ENCODE measurements around the gene CDKAL1.
"Not testable (repeated sequence)": the region's sequence is repeated elsewhere in the genome, so short reads cannot be mapped to it uniquely, and the experiment has no call there.

The CDKAL1 gene

DNA sequence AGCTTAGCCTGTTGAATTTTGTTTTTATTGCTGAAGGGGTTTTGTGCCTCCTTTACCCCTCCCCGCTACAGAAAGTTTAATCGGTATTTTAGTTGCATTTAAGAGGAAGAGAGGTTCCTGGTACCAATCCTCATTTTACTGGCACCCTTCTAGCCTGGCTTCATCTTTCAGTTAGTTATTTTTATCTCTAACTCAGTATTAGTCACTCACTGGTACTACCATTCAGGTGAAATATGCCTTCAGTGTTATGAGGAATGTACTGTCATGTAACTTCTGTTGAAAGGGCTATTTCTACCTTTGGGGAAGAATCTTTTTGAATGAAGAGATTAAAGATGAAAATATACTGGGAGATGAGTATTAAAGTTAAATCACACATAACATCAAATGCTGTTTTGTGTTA, 211.8 kb downstream of the CDKAL1 start:
- no peak for DNase-seq (ENCODE audit: low spot score)

DNA sequence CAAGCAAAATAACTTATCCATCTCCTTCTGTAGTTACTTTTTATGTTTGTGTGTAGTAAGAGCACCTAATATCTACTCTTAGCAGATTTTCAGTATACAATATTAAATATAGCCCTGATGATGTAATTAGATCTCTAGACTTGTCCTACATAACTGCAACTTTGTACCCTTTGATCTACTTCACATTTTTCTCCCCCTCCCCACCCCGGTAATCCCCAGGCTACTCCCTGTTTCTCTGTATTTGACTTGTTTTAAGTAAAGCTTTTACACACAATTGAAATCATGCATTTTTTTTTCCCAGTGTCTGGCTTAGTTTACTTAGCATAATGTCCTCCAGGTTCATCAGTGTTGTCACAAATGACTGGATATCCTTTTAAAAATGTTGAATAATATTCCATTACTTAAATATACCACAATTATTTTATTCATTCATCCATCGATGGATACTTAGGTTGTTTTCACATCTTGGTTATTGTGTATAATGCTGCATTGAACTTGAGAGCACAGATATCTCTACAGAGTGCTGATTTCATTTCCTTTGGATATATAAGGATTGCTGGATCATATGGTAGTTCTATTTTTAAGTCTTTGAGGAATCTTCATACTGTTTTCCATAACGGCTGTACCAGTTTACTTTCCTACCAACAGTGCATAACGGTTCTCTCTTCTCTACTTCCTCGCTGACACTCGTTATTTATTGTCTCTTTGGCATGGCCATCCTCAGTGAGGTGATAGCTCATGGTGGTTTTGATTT, 212.7 kb downstream of the CDKAL1 start:
- DNase-seq (ENCODE audit: low spot score), result no peak

DNA sequence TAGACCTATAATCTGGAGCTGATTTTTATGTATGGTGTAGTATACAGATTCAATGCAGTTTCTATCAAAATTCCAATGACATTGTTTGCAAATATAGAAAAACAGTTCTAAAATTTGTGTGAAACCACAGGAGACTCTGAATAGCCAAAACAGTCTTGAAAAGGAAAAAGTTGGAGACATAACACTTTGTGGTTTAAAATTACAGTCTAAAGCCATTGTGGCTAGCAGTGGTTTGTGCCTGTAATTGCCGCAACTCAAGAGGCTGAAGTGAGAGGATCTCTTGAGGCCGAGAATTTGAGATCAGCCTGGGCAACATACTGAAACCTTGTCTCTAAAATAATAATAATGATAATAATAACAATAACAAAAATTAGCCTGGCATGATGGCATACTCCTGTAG, 213.7 kb downstream of the CDKAL1 start:
- DNase-seq (ENCODE audit: low spot score), result no peak

DNA sequence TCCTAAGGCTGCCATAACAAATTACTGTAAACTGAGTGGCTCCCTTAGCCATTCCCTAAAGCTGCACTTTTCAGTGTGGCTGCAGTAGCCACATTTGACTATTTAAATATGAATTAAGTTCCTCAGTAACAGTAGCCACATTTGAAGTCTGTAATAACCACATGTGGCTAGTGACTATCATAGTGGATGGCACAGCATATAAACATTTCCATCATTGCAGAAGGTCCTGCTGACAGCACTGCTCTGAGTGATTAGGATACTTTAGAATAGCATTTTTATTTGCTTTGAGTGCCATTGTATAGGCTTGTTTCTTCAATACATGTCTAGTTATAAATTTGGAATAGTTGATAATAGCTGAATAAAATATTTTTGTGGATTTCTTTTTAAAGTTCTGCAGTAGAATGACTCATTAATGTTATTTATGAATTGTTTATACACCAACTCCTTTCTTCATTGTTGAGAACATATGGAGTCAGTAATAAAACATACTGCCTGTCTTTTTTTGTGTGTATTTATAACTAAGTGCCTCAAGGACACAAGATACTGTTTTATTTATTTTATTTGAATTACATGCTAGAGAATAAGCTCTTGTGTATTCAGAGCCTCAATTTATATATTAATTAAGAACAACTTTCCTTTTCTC, 217.2 kb downstream of the CDKAL1 start:
- DNase-seq (ENCODE audit: low spot score), result no peak

DNA sequence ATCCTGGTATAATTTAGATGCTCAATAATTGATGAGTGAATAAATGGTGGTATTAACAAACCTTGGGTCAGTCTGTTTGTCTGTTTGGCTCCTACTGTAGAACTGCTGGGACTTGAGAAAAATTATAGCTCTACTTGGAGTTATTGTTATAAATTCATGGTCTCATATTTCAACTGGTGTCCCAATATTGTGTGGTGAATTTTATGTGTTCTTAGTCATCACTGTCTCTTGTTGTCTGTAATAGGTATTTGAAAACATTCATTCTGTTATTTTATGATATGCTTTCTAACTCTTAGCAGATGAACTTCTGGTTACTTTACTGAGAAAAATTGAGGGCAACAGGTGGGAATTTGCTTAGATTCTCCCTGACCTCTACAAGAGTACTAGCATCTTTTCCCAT, 221.4 kb downstream of the CDKAL1 start:
- no peak for DNase-seq (ENCODE audit: low spot score)

DNA sequence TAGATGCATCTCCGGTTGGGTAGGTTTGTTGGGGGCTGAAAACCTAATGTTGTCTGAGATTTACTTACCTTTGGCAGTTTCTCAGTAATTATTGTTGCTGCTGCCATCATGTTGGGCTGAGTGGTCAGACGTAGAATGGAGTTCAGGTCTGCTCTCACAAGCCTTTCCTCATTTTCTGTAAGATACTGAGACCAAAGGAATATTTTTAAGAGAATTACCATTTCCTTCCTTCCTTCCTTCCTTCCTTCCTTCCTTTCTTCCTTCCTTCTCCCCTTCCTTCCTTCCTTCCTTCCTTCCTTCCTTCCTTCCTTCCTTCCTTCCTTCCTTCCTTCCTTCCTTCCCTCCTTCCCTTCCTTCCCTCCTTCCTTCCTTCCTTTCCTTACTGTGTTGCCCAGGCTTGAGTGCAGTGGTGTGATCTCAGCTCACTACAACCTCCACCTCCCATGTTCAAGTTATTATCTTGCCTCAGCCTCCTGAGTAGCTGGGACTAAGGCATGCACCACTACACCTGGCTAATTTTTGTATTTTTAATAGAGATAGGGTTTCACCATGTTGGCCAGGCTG, 222.4 kb downstream of the CDKAL1 start:
- DNase-seq (ENCODE audit: low spot score), result not testable (repeated sequence)

DNA sequence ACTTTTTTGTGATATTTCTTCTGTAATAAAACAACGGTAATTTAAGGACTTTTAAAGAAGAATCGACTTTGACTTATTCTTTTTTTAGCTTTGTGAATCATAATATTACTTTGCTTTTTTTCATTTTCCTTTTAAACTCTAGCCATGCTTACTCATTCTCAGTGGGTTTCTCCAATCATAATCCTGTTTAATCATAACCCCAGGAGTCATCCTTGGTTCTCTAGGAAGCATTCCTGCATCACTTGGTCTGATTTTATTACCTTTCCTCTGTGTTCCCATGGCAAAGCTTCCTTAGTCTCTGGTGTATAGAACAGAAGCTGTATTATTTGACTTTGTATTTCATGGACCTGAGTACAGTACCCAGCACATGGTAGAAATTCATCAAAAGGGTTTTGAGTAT, 223.5 kb downstream of the CDKAL1 start:
- DNase-seq (ENCODE audit: low spot score), result no peak

DNA sequence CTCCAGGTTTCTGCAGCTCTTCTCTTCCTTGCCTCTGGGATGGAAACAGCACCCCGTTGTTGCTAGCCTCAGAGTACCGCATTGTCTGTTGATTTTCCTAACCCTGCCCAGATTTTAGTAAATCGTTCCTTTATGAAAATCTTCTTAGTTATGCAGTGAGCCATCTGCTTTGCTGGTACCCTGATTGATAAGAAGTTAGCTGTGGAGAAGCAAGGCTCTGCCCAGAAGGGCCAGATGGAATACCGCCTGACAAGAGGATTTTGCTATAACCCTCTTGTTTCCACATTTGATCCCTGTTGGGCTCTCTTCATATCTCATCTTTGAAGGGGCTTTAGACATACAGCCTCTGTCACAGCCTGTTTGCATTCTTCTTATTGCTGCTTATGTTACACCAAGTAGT, 229.0 kb downstream of the CDKAL1 start:
- DNase-seq (ENCODE audit: low spot score), result no peak

DNA sequence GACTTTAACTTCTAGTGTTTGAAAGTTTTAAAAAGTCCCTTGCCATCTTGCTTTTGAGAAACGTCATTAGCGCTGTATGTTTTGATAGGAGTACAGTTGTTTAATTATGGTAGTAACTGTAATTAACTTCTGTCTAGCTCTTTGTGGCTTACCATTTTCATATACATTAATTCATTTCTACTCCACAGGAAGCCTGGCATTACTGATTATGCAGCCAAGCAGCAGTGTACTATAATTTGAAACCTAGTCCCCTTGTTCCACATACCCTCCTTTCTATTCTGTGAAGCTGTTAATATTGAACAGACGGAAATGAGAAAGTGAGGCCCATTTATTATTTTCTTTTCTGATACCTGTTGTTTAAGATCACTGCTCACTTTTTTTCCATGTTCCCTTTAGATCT, 235.4 kb downstream of the CDKAL1 start:
- DNase-seq (ENCODE audit: low spot score), result no peak

DNA sequence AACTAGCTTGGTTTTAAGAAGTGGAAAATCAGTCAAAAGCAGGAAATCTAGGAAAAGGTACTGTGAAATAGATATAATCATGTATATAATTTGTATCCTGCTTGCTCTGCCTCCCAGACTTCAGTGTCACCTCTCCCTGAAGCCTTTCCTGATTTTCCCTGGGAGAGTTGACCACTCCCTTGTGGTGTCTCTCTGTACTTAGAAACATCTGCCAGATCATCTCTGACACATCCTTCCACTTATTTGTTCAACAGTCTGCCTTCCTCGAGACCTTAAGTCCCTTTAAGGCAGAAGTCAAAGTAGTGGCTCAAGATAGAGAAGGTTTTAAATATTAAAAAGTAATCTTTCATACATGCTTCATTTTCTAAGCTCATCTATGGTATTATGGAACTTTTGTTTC, 236.5 kb downstream of the CDKAL1 start:
- no peak for DNase-seq (ENCODE audit: low spot score)

DNA sequence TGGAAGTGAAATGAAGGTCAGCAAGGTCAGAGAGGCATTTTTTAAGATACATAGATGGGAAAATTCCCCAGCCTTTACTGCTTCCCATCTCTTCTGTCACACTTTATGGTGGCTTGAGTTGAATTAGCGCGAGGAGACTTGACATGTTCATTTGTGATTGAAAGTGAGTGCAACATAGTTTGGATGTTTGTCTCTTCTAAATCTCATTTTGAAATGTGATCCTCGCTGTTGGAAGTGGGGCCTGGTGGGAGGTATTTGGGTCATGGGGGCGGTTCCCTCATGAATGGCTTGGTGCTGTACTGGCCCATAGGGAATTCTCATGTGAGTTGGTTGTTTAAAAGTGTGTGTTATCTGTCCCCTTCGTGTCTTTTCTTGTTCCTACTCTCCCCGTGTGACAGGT, 237.2 kb downstream of the CDKAL1 start:
- no peak for DNase-seq (ENCODE audit: low spot score)

DNA sequence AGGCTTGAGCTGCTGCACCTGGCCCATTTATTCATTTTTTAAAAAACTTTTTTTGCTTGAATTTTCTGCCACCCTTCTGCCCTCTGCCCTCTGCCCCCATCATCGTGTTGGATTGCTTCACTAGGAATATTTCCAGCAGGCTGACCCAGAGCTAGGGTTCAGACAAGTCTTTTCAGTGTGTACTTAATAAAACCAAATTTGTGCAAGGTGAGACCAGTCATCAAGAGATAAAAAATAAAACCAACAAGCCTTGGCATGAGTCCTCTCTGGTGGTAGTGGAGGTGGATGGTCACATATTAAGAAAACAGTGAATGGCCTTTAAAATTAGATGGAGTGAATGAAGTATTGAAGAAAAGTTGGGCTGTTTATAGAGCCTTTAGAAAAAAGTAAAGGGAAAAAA, 239.6 kb downstream of the CDKAL1 start:
- DNase-seq (ENCODE audit: low spot score), result no peak

DNA sequence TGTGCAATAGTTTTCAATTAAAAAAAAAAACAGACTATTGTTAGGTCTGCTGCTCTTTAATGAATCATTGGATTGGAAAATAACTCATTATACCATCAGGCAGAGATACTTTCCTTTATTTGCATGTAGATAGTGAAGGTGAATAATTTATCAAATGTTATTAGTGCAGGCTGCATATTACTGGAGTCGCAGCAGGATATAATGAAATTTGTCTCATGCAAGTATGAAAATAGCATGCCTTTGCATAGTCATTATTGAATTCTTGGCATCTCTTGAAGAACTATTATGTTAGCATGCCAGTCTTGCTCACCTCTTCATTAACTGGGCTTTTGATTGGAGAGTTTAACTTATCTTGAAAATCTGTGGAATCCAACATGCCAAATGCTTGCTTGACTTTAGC, 241.7 kb downstream of the CDKAL1 start:
- no peak for DNase-seq (ENCODE audit: low spot score)

DNA sequence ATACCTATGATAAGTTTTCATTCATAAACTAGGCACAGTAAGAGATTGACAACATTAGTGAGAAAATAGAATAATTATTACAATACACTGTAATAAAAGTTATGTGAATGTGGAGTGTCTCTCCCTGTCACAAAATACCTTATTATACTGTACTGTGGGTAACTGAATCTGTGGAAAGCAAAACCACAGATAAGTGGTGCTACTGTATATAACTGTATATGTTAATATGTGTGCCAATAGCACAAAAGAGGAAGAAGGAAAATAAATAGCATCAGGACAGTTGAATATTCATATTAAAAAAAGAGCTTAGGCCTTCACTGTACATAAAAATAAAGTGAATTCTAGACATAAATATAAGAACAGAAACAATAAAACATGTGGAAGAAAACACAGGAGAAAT, 243.5 kb downstream of the CDKAL1 start:
- no peak for DNase-seq (ENCODE audit: low spot score)

DNA sequence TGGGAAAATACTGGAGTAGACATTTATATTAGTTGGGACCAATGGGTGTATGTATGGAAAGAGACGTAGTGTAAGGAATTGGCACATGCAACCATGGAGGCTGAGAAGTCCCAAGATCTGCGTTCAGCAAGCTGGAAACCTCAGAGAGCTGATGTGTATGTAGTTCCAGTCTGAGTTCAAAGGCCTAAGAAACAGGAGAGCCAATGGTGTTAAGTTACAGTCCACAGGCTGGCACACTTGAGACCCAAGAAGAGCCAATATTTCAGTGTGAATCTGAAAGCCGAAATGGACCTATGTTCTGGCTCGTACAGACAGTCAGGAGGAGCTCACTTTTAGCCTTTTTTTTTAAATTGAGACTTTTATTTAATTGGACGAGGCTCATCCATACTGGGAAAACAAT, 244.2 kb downstream of the CDKAL1 start:
- DNase-seq (ENCODE audit: low spot score), result no peak

DNA sequence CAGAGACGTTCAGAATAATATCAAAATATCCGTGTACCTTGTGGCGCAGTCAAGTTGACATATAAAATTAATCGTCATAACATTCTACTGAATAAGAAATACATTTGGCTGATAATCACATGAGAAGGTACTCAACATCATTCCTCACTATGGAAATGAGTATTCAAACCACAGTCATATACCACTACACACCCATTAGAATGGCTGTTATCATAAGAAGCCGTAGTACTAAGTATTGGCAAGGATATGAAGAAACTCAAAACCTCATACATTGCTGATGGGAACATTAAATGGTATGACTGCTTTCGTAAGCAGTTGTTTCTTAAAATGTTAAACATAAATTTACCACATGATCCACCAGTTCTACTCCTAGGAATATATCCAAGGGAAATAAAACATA, 244.7 kb downstream of the CDKAL1 start:
- no peak for DNase-seq (ENCODE audit: low spot score)

DNA sequence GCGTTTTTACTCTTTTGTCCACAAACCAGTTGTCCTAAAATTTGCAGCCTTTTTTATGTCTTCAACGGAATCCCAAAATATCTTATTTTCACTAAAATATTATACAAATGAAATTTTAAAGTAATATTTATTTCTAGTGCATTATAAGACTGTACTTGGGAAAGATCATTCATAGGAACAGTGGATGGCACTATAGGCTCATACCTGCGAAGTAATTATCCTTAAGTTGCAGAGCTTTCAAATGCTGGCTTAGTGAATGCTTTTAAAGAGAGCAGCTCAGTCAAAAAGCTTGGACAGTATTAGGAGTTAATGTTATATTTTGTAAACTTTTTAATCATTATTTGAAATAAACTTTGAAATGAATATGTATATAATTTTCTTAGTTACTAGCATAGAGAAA, 254.9 kb downstream of the CDKAL1 start:
- DNase-seq (ENCODE audit: low spot score), result no peak

DNA sequence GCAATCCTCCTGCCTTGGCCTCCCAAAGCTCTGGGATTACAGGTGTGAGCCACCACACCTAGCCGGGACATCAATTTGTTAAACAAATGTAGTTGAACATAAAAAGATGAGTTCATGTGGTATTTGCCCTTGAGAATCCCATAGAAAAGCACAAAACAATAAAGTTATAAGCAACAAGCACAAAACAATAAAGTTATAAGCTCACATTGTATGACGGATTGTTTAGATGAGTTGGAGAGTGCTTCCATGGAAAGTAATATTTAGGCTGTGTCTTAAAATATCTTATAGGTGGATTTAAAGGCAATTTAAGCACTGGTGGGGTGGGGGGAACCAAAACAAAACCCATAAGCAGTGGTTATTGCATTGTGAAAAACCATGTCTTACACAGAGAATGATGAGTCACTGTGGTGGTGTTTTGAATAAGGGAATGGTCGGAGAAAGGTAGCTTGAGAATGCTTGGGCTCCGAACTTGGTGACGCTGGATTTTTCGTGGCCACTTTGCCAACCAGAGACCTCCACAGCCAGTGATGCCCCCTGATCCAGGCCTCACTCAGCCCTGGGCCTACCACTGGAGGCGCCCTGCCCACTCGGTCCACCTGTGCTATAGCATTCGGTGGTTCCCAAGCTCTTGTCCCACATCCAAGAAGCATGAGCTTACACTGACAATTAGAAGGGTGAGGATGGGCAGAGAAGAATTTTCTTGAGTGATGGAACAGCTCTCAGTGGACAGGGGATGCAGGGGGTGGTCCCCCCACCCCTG, 256.0 kb downstream of the CDKAL1 start:
- no peak for DNase-seq (ENCODE audit: low spot score)

DNA sequence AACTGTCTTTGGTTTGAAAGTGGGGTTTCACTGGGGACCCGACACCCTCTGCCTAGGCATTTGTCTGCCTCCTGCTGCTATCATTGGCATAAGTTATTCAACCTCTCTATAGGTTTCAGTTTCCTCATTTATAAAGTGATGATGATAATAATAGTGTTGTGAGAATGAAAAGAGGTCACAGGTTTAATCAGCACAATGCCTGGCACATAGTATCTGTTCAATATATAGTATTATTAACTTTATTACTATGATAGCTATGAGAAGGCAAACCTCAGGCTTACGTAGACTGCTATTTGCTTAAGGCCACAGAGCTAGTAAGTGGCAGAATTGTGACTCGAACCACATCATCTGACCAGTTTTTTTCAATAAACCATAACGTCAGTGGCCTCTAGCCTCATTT, 256.8 kb downstream of the CDKAL1 start:
- DNase-seq (ENCODE audit: low spot score), result no peak

DNA sequence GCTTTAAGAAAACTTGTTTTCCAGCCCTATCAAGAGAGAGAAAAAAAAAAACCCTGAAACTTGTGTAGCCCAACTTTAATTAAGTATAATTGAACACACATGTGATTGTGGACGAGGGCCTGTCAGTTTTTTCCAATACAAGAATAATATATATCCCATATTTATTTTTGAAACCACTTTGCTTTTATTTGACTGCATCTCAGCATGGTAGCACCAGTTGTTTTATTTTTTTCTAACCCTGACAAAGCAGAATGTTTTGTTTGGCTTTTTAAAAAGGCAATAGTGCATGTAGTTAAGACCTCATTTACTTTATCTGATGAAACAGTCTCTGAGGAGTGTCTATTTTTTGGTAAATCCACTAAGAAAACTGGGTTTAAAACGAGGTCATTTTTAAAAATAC, 257.7 kb downstream of the CDKAL1 start:
- DNase-seq (ENCODE audit: low spot score), result no peak

DNA sequence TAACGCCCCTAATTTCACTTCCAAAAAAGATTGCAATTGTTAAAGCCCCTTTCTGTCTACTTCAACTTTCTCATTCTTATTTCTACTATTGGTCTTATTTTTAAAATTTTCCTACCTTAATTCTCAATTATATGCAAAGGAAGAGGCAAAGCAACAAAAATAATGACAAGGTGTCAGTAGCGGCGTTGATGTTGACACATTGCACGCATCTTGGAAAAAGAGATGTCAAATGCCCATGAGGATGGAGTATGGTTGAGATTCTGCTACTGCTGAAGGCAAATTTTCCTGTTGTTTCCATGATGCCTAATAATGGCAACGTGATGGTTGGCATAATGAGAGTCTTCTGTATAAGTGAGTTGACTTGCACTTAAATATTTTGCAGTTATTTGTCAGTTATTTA, 258.9 kb downstream of the CDKAL1 start:
- no peak for DNase-seq (ENCODE audit: low spot score)

DNA sequence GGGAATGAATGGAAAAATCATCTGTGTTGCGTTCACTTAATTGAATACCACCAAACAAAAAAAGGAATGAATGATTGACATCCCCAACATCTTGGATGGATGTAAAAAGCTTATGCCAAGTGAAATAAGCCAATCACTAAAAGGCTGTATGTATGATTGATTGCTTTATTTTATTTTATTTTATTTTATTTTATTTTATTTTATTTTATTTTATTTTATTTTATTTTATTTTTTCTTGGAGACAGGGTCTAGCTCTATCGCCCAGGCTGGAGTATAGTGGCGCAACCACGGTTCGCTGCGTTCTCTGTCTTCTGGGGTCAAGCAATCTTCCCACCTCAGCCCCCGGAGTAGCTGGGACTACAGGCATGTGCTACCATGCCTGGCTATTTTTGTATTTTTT, 263.3 kb downstream of the CDKAL1 start:
- no peak for DNase-seq (ENCODE audit: low spot score)

DNA sequence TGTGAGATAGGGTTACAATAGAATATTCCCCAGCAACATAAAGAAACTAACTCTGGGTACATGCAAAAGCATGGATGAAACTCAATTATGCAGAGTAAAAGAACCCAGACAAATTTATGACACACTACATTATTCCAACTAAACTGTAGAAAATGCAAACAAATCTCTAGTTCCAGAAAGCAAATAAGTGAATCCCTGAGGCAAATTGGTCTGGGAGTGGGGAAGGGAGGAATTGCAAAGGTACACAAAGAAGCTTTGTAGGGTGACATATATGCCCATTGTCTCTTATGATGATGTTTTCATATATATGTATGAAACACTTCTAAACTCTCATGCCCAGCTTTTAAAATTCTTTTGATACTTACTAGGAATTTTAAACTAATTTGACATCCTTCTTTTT, 266.0 kb downstream of the CDKAL1 start:
- DNase-seq (ENCODE audit: low spot score), result no peak
